Measurements from ENCODE around the gene HELZ.
"Not testable (repeated sequence)": the region's sequence is repeated elsewhere in the genome, so short reads cannot be mapped to it uniquely, and the experiment has no call there.

HELZ gene

GRCh38 chr17:67262435-67263117, 17.6 kb upstream of the HELZ start:
- no peak for TF ChIP-seq CTCF (IDR thresholded peaks at IDR 0.05; ENCODE audit: low read depth, low read length)
- H3K4me3 ChIP-seq (ENCODE audit: low read depth, low read length) = no peak overlapping the region

GRCh38 chr17:67260170-67260987, 15.4 kb upstream of the HELZ start:
- no peak for TF ChIP-seq CTCF (IDR thresholded peaks at IDR 0.05; ENCODE audit: low read depth, low read length)
- peak overlapping the region; percentile 21 for H3K4me3 ChIP-seq (ENCODE audit: low read depth, low read length)

GRCh38 chr17:67258821-67259468, 13.9 kb upstream of the HELZ start:
- no peak overlapping the region for H3K4me3 ChIP-seq (ENCODE audit: low read depth, low read length)
- no peak for TF ChIP-seq CTCF (IDR thresholded peaks at IDR 0.05; ENCODE audit: low read depth, low read length)

GRCh38 chr17:67256075-67256732, 11.2 kb upstream of the HELZ start:
- no peak overlapping the region for H3K4me3 ChIP-seq (ENCODE audit: low read depth, low read length)
- TF ChIP-seq CTCF (IDR thresholded peaks at IDR 0.05; ENCODE audit: low read depth, low read length) = no peak

GRCh38 chr17:67253384-67253783, 8.4 kb upstream of the HELZ start:
- no peak for TF ChIP-seq CTCF (IDR thresholded peaks at IDR 0.05; ENCODE audit: low read depth, low read length)
- no peak overlapping the region for H3K4me3 ChIP-seq (ENCODE audit: low read depth, low read length)

- not testable (repeated sequence) for H3K4me3 ChIP-seq (ENCODE audit: low read depth, low read length)
Measured at GRCh38 chr17:67251586-67251985, 6.6 kb upstream of the HELZ start.

GRCh38 chr17:67248291-67248690, 3.3 kb upstream of the HELZ start:
- no peak for TF ChIP-seq CTCF (IDR thresholded peaks at IDR 0.05; ENCODE audit: low read depth, low read length)
- no peak overlapping the region for H3K4me3 ChIP-seq (ENCODE audit: low read depth, low read length)
